HG03342 (cell line): ENCODE data around the gene PDE10A.

Source experiments
- ATAC-seq: cut with Tn5 transposase; IDR thresholded peaks from one replicate; pipeline ENCODE4 v1.9.1; 2021; ENCODE audit warnings: mild to moderate bottlenecking, moderate library complexity; ENCODE audit not compliant: unreplicated experiment

The PDE10A gene

GRCh38 chr6:165300422-165300936, 362.6 kb downstream of the PDE10A start:
- no peak for ATAC-seq

DNA sequence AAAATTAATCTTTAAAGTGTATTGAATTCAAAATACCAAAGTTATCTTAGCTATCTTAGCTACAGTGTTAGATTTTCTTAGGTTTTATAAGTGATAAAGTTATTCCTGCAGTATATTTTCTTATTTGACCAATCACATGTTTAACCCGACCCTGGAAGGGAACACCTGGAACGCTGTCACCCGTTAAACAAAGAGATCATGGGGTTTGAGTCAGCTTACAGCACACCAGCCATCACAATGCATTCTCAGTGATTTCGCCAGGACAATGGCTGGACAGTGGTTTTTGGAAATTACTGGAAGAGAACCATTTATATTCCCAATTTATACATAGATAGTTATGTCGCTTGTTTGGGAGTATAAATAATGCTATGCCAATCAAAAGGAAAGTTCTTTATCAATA, 364.2 kb downstream of the PDE10A start:
- ATAC-seq: no peak

GRCh38 chr6:165298402-165298801, 364.6 kb downstream of the PDE10A start:
- ATAC-seq: no peak

DNA sequence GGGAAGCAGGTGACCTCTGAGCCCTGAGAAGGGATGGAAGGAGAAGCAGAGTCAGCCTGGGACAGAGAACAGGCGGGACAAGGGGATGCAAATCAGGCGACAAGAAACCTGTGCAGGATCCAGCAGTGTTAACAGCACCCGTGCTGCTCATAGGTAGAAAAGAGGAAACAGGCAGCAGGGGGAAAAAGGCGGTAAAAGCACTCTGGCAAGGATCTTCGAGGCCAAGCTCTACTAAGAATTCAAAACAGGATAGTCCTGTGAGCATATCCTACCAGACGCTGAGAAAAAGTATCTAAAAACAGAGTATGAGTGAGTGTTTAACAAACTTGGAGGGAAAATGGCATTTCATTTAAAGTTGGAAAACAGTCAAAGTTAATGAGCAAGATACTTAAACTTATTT, 370.4 kb downstream of the PDE10A start:
- no peak for ATAC-seq
